H1 (cell line): ENCODE data around the gene B4GALNT1. TPM values are rescaled to one million over a fixed set of nuclear protein-coding genes. Genes with fewer than 3 reads are reported as not detected.

ENCODE experiments used
- CTCF ChIA-PET: fragments of 300-600 bp; sonication (Branson Sonifier 250); formaldehyde crosslinking; loops from one replicate; lab custom pipeline; 2021; ENCODE audit not compliant: partially characterized antibody; lab: Charles Lee
- POLR2A ChIA-PET: fragments of 300-600 bp; sonication (Branson Sonifier 250); formaldehyde crosslinking; loops from one replicate; lab custom pipeline; 2021; ENCODE audit warnings: inconsistent platforms; ENCODE audit not compliant: partially characterized antibody; lab: Charles Lee
- DNase-seq, 2 experiments: peaks; one replicate each; pipeline versions ENCODE4 v3.0.0 to v3.0.0-alpha.2; 2010 to 2022; ENCODE audit warnings: low spot score in 2 of 2, low read depth in 1 of 2, mixed read lengths in 1 of 2
- FAIRE-seq: peaks from 2 replicates; lab custom pipeline; 2011; peaks lifted over from hg19 to GRCh38; lab: Jason Lieb, UNC
- H2AFZ ChIP-seq: 2 replicates; pipeline ENCODE4 v1.8.1; 2012; ENCODE audit warnings: low read length, inconsistent platforms
- H2AK5ac ChIP-seq: 2 replicates; pipeline ENCODE4 v1.6.1; 2013; ENCODE audit warnings: low read depth, low read length
- H2BK120ac ChIP-seq: replicated peaks from 2 replicates; pipeline ENCODE3; 2013; ENCODE audit warnings: low read depth, low read length, inconsistent platforms
- H2BK12ac ChIP-seq: 2 replicates; pipeline ENCODE4 v1.6.1; 2013; ENCODE audit warnings: low read depth, low read length
- H2BK15ac ChIP-seq: 2 replicates; pipeline ENCODE4 v1.6.1; 2013; ENCODE audit warnings: low read length
- H2BK20ac ChIP-seq: 2 replicates; pipeline ENCODE4 v1.6.1; 2013; ENCODE audit warnings: low read length
- H2BK5ac ChIP-seq: 2 replicates; pipeline ENCODE4 v1.6.1; 2013; ENCODE audit warnings: low read depth, low read length
- H3K14ac ChIP-seq: 2 replicates; pipeline ENCODE4 v1.6.1; 2013; ENCODE audit warnings: inconsistent platforms; ENCODE audit not compliant: insufficient read length
- H3K18ac ChIP-seq: 2 replicates; pipeline ENCODE4 v1.6.1; 2013; ENCODE audit warnings: low read length; ENCODE audit errors: extremely low read depth
- H3K23ac ChIP-seq: 2 replicates; pipeline ENCODE4 v1.6.1; 2013; ENCODE audit warnings: inconsistent platforms; ENCODE audit not compliant: insufficient read length
- H3K23me2 ChIP-seq: 2 replicates; pipeline ENCODE4 v1.6.1; 2013; ENCODE audit warnings: low read depth, low read length
- H3K27ac ChIP-seq: 2 replicates; pipeline ENCODE4 v1.6.1; 2011; ENCODE audit warnings: low read depth, low read length, inconsistent platforms
- H3K27me3 ChIP-seq, 4 experiments: replicated peaks in 1 of 4; 1 replicate in 1 of 4; 2 replicates in 3 of 4; pipeline versions ENCODE4 v1.6.1 to v1.8.1; 2011 to 2013; ENCODE audit warnings: low read length in 3 of 4, mild to moderate bottlenecking in 3 of 4, inconsistent platforms in 2 of 4, mixed read lengths in 2 of 4, moderate library complexity in 1 of 4; ENCODE audit not compliant: control insufficient read depth in 3 of 4, insufficient read depth in 3 of 4; ENCODE audit errors: extremely low read depth in 1 of 4
- H3K36me3 ChIP-seq, 4 experiments: 2 replicates each; pipeline versions ENCODE4 v1.6.1 to v1.8.1; 2011 to 2013; ENCODE audit warnings: mild to moderate bottlenecking in 4 of 4, low read length in 3 of 4, moderate library complexity in 2 of 4, control low read depth in 1 of 4, inconsistent platforms in 1 of 4; ENCODE audit not compliant: insufficient read depth in 4 of 4, control insufficient read depth in 2 of 4
- H3K4ac ChIP-seq: replicated peaks from 2 replicates; pipeline ENCODE3; 2013; ENCODE audit warnings: low read length, low read depth, mixed read lengths, inconsistent platforms; ENCODE audit not compliant: insufficient read length
- H3K4me1 ChIP-seq, 4 experiments: replicated peaks in 1 of 4; 1 replicate in 1 of 4; 2 replicates in 3 of 4; pipeline versions ENCODE4 v1.6.1 to v1.8.1; 2011 to 2013; ENCODE audit warnings: low read length in 3 of 4, inconsistent platforms in 2 of 4, mixed read lengths in 1 of 4; ENCODE audit not compliant: insufficient read depth in 4 of 4, control insufficient read depth in 3 of 4
- H3K4me2 ChIP-seq, 2 experiments: 2 replicates each; pipeline versions ENCODE4 v1.6.1 to v1.8.1; 2011 to 2013; ENCODE audit warnings: low read depth in 2 of 2, low read length in 2 of 2, control low read depth in 1 of 2, inconsistent platforms in 1 of 2, mild to moderate bottlenecking in 1 of 2; ENCODE audit not compliant: insufficient read depth in 1 of 2
- H3K4me3 ChIP-seq, 4 experiments: fragments of 200-600, 300-600 bp in 1 of 4; sonication (generic), shearing (Covaris generic), sonication (Bioruptor Twin) in 1 of 4; 2 replicates each; pipeline versions ENCODE4 v1.5.1 to v1.8.1; 2011 to 2016; ENCODE audit warnings: low read length in 4 of 4, low read depth in 3 of 4, control low read depth in 2 of 4, inconsistent platforms in 2 of 4, mild to moderate bottlenecking in 2 of 4, mixed read lengths in 1 of 4, moderate library complexity in 1 of 4; ENCODE audit not compliant: insufficient read depth in 2 of 4; ENCODE audit errors: extremely low read depth in 1 of 4
- H3K56ac ChIP-seq: replicated peaks from 2 replicates; pipeline ENCODE3; 2013; ENCODE audit warnings: low read depth, mild to moderate bottlenecking, mixed read lengths, low read length, inconsistent platforms; ENCODE audit not compliant: insufficient read length
- H3K79me1 ChIP-seq: 2 replicates; pipeline ENCODE4 v1.6.1; 2013; ENCODE audit warnings: low read depth, low read length, control low read depth
- H3K79me2 ChIP-seq, 2 experiments: 2 replicates each; pipeline versions ENCODE4 v1.6.1 to v1.8.1; 2012 to 2013; ENCODE audit warnings: low read length in 2 of 2, mild to moderate bottlenecking in 2 of 2, inconsistent platforms in 1 of 2; ENCODE audit not compliant: insufficient read depth in 2 of 2, control insufficient read depth in 1 of 2
- H3K9ac ChIP-seq, 4 experiments: replicated peaks in 1 of 4; 1 replicate in 1 of 4; 2 replicates in 3 of 4; pipeline versions ENCODE4 v1.6.1 to v1.8.1; 2011 to 2013; ENCODE audit warnings: low read depth in 3 of 4, low read length in 3 of 4, control low read depth in 2 of 4, mild to moderate bottlenecking in 2 of 4, moderate library complexity in 2 of 4, inconsistent platforms in 1 of 4; ENCODE audit errors: extremely low read depth in 1 of 4
- H3K9me3 ChIP-seq, 2 experiments: 2 replicates each; pipeline versions ENCODE4 v1.6.1 to v1.8.1; 2012 to 2013; ENCODE audit warnings: mild to moderate bottlenecking in 2 of 2, moderate library complexity in 2 of 2, control low read depth in 1 of 2, inconsistent platforms in 1 of 2, low read depth in 1 of 2, low read length in 1 of 2, mixed read lengths in 1 of 2; ENCODE audit not compliant: insufficient read depth in 2 of 2
- H4K20me1 ChIP-seq, 2 experiments: replicated peaks in 1 of 2; 2 replicates each; pipeline versions ENCODE3 to v1.8.1; 2011 to 2013; ENCODE audit warnings: inconsistent platforms in 2 of 2, low read length in 2 of 2, mild to moderate bottlenecking in 1 of 2; ENCODE audit not compliant: insufficient read depth in 2 of 2, control insufficient read depth in 1 of 2
- H4K5ac ChIP-seq: 2 replicates; pipeline ENCODE4 v1.6.1; 2013; ENCODE audit warnings: low read length, low read depth, mixed read lengths, inconsistent platforms; ENCODE audit not compliant: insufficient read length
- H4K8ac ChIP-seq: 2 replicates; pipeline ENCODE4 v1.8.0; 2013; ENCODE audit warnings: mild to moderate bottlenecking, moderate library complexity, low read length, inconsistent platforms; ENCODE audit not compliant: insufficient read depth; ENCODE audit errors: extremely low read depth
- H4K91ac ChIP-seq: replicated peaks from 2 replicates; pipeline ENCODE3; 2013; ENCODE audit warnings: low read length, mixed read lengths, inconsistent platforms; ENCODE audit not compliant: insufficient read length
- BCL11A ChIP-seq, 2 experiments: IDR thresholded peaks; one replicate each; pipeline ENCODE4 v1.6.1; 2011; ENCODE audit warnings: low read depth in 2 of 2, low read length in 2 of 2, mild to moderate bottlenecking in 2 of 2
- HDAC2 ChIP-seq, 2 experiments: fragments of 300-600 bp in 1 of 2; sonication (generic) in 1 of 2; IDR thresholded peaks; 2 replicates each; pipeline ENCODE4 v1.6.1; 2011 to 2012; ENCODE audit warnings: low read depth in 2 of 2, low read length in 2 of 2, mild to moderate bottlenecking in 2 of 2, moderate library complexity in 2 of 2, borderline replicate concordance in 1 of 2, inconsistent platforms in 1 of 2
- KDM1A ChIP-seq: fragments of 200-600, 300-600 bp; sonication (generic); IDR thresholded peaks from 2 replicates; pipeline ENCODE4 v1.7.1; 2016; ENCODE audit warnings: mild to moderate bottlenecking, low read length, borderline replicate concordance
- KDM4A ChIP-seq: IDR thresholded peaks from one replicate; pipeline ENCODE4 v1.7.1; 2012; ENCODE audit warnings: low read depth, mild to moderate bottlenecking, moderate library complexity, low read length, inconsistent platforms; ENCODE audit not compliant: severe bottlenecking
- KDM5A ChIP-seq: fragments of 200-600 bp; IDR thresholded peaks from 2 replicates; pipeline ENCODE4 v1.7.1; 2012; ENCODE audit warnings: mild to moderate bottlenecking, low read length, inconsistent platforms, mixed read lengths
- POLR2AphosphoS5 ChIP-seq: IDR thresholded peaks from 2 replicates; pipeline ENCODE4 v1.6.1; 2011; ENCODE audit warnings: low read depth, low read length
- RBBP5 ChIP-seq: IDR thresholded peaks from 2 replicates; pipeline ENCODE4 v1.7.1; 2012; ENCODE audit warnings: low read depth, mild to moderate bottlenecking, inconsistent platforms, low read length, moderate library complexity, borderline replicate concordance
- SRF ChIP-seq: IDR thresholded peaks from 2 replicates; pipeline ENCODE4 v1.6.1; 2011; ENCODE audit warnings: mild to moderate bottlenecking, low read depth, low read length, moderate library complexity
- SUZ12 ChIP-seq: fragments of 200-600 bp; sonication (generic); IDR thresholded peaks from 2 replicates; pipeline ENCODE4 v1.6.1; 2012; ENCODE audit warnings: mild to moderate bottlenecking, inconsistent platforms, low read length, moderate library complexity, mixed read lengths
- ZNF274 ChIP-seq: IDR thresholded peaks from 2 replicates; pipeline ENCODE4 v1.7.0; 2012; ENCODE audit warnings: low read length, borderline replicate concordance; ENCODE audit errors: extremely low read depth
- WGBS, 2 experiments: shearing (Covaris generic) in 1 of 2; methylation state at CpG; one replicate each; pipeline versions ENCODE4 v1.1.6 to v1.1.7; 2013 to 2015; ENCODE audit warnings: low lambda C conversion rate in 2 of 2, mixed read lengths in 2 of 2, inconsistent platforms in 1 of 2, low coverage in 1 of 2, missing lambda C conversion rate in 1 of 2; ENCODE audit not compliant: insufficient replicate concordance in 2 of 2, insufficient coverage in 1 of 2, insufficient read length in 1 of 2; ENCODE audit errors: extremely low coverage in 1 of 2, missing lambda C conversion rate in 1 of 2; 5-methylcytosine and 5-hydroxymethylcytosine counted together
- polyA plus RNA-seq, 7 experiments: library from polyadenylated mRNA; depleted of rRNA in 3 of 7; stranded (reverse) in 5 of 7; unstranded in 2 of 7; fragments of >200 nt in 5 of 7; fragments of 200-250 nt in 2 of 7; gene quantifications; 1 replicate in 5 of 7; 2 replicates in 1 of 7; 4 replicates in 1 of 7; pipeline versions ENCODE4 v1.2.1 to v1.2.3, GENCODE V29; 2011 to 2013; ENCODE audit warnings: missing spikeins in 2 of 7, mixed read lengths in 2 of 7
- total RNA-seq: library from RNA; stranded (reverse); fragmentation: NEBNext Ultra II Directional; extraction: Animal tissue kit (Norgen Biotek cat#: 25700); gene quantifications from 2 replicates; pipeline ENCODE4 v1.2.1, GENCODE V29; 2021
- TF ChIP-seq, protein P1 (sequence below): IDR thresholded peaks from 2 replicates; pipeline ENCODE4 v1.6.1; 2012; ENCODE audit warnings: inconsistent platforms

B4GALNT1 gene
- total and polyA plus RNA-seq, 2 of the 8 experiments (the other 6 are each of a cell fraction or from before 2014, with no cell fraction given), result 1.5 to 2.3 TPM

DNA sequence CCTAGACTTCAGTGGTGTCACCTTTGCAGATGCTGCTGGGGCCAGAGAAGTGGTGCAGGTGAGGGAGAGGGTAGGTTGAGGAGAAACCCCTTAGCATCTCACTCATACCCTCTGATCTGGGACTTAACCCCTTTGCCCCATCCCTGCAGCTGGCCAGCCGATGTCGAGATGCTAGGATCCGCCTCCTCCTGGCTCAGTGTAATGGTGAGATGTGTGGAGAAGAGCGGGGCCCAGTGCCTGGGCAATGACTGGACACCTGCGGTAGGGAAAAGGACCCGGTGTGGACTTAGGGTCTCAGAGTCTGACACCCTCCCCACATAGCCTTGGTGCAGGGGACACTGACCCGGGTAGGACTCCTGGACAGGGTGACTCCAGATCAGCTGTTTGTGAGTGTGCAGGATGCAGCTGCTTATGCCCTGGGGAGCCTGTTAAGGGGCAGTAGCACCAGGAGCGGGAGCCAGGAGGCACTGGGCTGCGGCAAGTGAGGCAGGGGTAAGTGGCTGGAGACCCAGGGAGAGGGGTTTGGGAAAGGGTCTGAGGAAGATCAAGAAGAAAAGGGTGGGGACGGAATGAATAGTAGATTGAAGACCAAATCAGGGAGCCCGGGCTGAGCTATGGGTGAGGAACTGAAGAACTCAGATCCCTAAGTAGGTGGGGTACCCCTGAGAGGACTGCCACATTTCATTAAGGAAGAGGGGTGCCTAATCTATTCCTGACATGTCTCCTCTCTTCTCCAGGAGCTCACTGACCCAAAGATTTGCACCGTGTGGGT is 7.6 kb downstream of the B4GALNT1 start:
- no peak overlapping the region for H3K9ac ChIP-seq
- no peak overlapping the region for H3K27ac ChIP-seq
- no peaks in the 10 kb centered on the region for H3K9me3 ChIP-seq
- H3K36me3 ChIP-seq, result no peaks in the 10 kb centered on the region; a peak in 1 of 8 replicates
- H4K20me1 ChIP-seq, result peaks cover 0 to 26% of the 10 kb centered on the region in 2 experiments
- peaks cover 4% of the 10 kb centered on the region; the same call in 1 of the 2 replicates for H3K23me2 ChIP-seq
- H3K18ac ChIP-seq, result no peak overlapping the region
- no peak overlapping the region for H3K14ac ChIP-seq
- 80% methylated on average over 12 of the region's 12 CpGs; no CpG with 5 or more reads in 1 of the 2 experiments for WGBS, 2 experiments
- no peak overlapping the region for H2BK20ac ChIP-seq
- H3K4me2 ChIP-seq, result no peak overlapping the region
- ChIA-PET CTCF (interaction anchor here (0.6 to 10.7 kb wide), 11 partner anchors 9 to 164 kb away, joined by 3 to 201 read pairs (median 5); partner anchors contain the start of genes ARHGEF25, DTX3 and PIP4K2C), POLR2A (interaction anchor here (0.7 to 2.1 kb wide), 8 partner anchors 16 to 102 kb away, joined by 3 to 6 read pairs (median 3); partner anchors contain the start of genes DTX3 and PIP4K2C)
- H3K27me3 ChIP-seq, result peaks cover 93 to 100% (median 99%) of the 10 kb centered on the region in 4 experiments
- H2AFZ ChIP-seq, result no peak overlapping the region
- no peaks in the 10 kb centered on the region for H3K79me2 ChIP-seq
- H4K5ac ChIP-seq, result no peak overlapping the region
- H3K4ac ChIP-seq, result no peak overlapping the region
- H2BK12ac ChIP-seq, result no peak overlapping the region
- peaks cover 0 to 26% (median 21%) of the 10 kb centered on the region in 4 experiments; a peak in 6 of 7 replicates for H3K4me1 ChIP-seq
- H3K79me1 ChIP-seq, result 0 out of 2 replicates have a peak, but pooled peaks cover 2% of the 10 kb centered on the region
- no peak overlapping the region for H3K23ac ChIP-seq
- H2BK15ac ChIP-seq, result no peak overlapping the region
- H2BK5ac ChIP-seq, result no peak overlapping the region
- no peak overlapping the region for H3K4me3 ChIP-seq
- no peak overlapping the region for H2BK120ac ChIP-seq
- FAIRE-seq (no peak), DNase-seq (no peak)
- no peak overlapping the region for H4K8ac ChIP-seq
- no peak overlapping the region for H3K56ac ChIP-seq
- H2AK5ac ChIP-seq, result no peak overlapping the region
- no peak overlapping the region for H4K91ac ChIP-seq
- TF ChIP-seq SUZ12 (no peak), RBBP5 (no peak), KDM5A (no peak), POLR2AphosphoS5 (no peak), ZNF274 (no peak), KDM1A (no peak), BCL11A (IDR thresholded peaks at IDR 0.05; ENCODE audit: low read depth in 2 of 2, low read length in 2 of 2) (no peak), SRF (no peak), KDM4A (no peak), HDAC2 (IDR thresholded peaks at IDR 0.05; ENCODE audit: borderline replicate concordance in 1 of 2, low read depth in 2 of 2, low read length in 2 of 2) (no peak)
- TF ChIP-seq, protein P1, sequence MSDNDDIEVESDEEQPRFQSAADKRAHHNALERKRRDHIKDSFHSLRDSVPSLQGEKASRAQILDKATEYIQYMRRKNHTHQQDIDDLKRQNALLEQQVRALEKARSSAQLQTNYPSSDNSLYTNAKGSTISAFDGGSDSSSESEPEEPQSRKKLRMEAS, result no peak
